ENCODE results near the gene POLDIP2.

The POLDIP2 gene

GRCh38 chr17:28334666-28335200, 22.6 kb downstream of the POLDIP2 start:
- no peak for DNase-seq

DNA sequence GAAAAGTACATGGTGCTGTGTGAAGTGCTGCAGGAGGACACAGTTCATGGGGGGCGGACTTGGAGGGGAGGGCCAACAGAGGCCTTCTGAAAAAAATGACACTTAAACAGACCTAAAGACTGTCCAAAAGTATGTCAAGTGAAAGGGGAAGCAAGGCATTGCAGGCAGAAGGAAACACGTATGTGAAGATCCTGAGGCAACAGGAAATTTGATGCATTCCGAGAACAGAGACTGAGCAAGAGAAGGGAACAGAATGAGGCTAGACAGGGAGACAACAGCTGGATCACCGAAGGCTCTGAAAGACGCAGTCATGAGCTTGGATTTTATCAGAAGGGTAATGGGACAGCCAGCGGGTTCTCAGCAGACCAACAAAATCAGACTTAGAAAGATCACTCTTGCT, 23.2 kb downstream of the POLDIP2 start:
- DNase-seq: no peak

DNA sequence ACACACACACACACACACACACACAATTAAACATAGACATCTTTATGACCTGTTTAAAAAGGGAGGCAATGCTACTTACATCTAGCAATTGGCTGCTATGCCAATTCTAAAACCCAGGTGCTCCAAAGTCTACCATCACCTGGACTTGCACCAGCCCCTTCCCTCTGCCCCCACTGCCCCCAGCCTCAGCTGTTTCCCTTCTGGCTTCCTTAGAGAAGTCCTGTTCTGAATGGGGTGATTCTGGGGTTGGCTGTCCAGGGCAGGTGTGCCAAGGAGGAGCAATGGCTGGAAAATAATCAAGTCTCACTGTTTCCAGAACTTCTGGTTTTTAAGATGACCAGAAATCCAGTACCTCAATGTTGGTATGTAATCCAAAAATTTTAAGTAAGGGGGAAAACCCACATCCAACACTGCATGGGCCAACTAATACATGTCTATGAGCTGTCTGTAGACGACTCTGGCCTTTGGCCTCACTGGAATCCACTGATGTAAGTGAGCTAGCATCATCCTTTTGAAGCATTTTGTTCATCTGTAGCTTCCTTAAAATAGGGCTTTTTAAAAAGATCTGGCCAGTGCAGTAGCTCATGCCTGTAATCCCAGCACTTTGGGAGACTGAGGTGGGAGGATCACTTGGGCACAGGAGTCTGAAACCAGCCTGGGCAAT, 24.1 kb downstream of the POLDIP2 start:
- no peak for DNase-seq

- no peak for DNase-seq
Observed at GRCh38 chr17:28331891-28332420, 25.4 kb downstream of the POLDIP2 start.

DNA sequence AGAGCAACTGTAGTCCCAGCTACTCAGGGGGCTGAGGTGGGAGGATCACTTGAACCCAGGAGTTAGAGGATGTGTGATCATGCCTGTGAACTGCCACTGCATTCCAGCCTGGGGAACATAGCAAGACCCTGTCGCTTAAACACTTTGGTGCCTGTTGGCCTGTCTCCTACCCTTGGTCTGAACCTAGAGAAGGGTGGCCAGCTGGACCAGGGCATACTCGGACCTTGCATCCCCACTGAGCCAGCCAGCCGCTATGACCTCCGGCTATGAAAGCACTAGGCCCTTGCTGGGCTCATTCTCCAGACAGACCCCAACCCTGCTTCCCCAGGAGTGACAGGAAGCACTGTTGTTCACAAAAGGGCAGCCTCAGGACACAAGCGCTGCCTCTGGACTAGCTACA, 26.7 kb downstream of the POLDIP2 start:
- no peak for DNase-seq

GRCh38 chr17:28328325-28328724, 29.0 kb downstream of the POLDIP2 start:
- DNase-seq: no peak

- DNase-seq: no peak
Observed at GRCh38 chr17:28327709-28328108, 29.6 kb downstream of the POLDIP2 start.

- no peak for DNase-seq
Observed at GRCh38 chr17:28327031-28327607, 30.2 kb downstream of the POLDIP2 start.

DNA sequence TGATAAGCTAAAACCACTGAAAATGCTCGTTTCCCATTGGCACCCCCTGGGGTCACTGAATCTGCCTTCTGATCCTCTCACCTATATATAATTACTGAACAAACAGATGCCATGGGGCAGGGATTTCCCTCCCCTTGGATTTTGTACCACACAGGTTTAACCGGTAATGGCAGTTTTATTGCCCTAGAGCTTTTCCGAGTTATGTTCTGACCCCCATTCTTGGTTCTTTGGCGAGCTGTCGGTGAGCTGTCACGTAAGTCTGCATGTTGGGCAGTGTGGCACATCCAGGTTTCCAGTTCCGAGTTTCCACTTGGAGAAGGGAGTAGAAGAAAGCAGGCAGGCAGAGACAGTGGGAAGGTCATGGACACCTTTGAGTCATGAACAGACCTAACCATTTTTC, 31.2 kb downstream of the POLDIP2 start:
- DNase-seq: no peak

DNA sequence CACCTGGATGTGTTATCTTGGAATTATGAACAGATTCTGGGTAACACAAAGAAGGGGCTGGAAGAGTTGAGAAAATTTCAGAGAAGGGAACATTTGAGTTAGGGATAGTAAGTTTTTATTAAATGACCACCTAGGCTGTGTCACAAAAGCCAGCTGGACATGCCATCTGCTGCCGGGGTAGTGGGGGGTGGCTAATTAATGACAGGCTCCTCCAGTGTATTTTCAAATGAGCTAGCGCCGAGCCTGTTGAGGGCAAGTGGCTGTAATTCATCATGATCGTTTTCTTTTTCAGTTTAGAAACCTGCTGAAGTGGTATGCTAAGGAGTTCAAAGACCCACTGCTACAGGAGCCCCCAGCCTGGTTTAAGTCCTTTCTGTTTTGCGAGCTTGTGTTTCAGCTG, 32.1 kb downstream of the POLDIP2 start:
- no peak for DNase-seq

- DNase-seq: no peak
Observed at GRCh38 chr17:28324781-28325180, 32.5 kb downstream of the POLDIP2 start.

GRCh38 chr17:28324267-28324745, 33.0 kb downstream of the POLDIP2 start:
- DNase-seq: no peak

- DNase-seq: no peak
Observed at GRCh38 chr17:28320215-28321061, 36.9 kb downstream of the POLDIP2 start.

- no peak for DNase-seq
Observed at GRCh38 chr17:28319598-28319935, 37.8 kb downstream of the POLDIP2 start.

DNA sequence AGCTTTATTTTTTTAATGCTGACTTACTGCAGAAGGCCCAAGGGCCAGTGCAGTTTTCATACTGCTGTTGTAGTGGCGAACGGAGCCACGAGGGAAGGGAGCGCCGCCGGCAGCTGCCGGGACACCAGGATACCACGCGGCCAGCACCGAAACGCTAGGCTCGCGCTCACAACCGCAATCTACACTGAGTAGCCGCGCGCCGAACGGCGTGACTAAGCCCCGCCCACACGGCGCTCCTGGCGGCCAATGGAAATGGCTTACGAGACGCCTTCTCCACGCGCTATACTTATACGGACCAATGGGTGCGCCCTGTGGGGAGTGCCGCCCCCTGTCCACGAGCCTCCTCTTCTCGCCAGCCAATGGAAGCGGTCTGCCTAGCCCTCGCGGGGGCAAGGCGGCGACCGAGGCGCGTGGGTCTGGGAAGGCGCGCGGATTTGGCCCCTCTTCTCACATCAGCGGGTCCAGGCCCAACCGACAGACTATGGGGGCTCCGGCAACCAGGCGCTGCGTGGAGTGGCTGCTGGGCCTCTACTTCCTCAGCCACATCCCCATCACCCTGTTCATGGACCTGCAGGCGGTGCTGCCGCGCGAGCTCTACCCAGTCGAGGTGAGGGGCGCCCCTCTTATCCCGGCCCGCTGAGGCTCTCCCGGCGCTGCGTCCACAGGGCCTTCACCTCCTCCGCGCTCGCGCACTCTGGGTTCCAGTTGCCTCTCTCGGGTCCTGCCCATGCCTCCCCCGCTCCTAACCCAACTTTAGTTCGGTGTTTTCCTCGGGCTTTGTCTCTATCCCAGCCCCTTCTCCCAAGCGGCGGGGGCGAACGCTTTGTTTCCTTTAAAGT, 38.3 kb downstream of the POLDIP2 start, which contains the start of gene TMEM97:
Gene TMEM97 (plus strand): TSS at position 442 of the 839 bp plus-strand sequence. CDS start 40 bp downstream, at position 482.
- DNase-seq: peak; percentile 94 to 96

GRCh38 chr17:28317966-28318758, 39.2 kb downstream of the POLDIP2 start:
- no peak for DNase-seq

GRCh38 chr17:28317099-28317965, 40.0 kb downstream of the POLDIP2 start:
- DNase-seq: no peak

GRCh38 chr17:28315846-28316705, 41.3 kb downstream of the POLDIP2 start:
- DNase-seq: no peak

- DNase-seq: no peak
Observed at GRCh38 chr17:28313841-28314240, 43.5 kb downstream of the POLDIP2 start.

Data from hippocampal formation (tissue), 2 donors.